HepG2 (cell line): ENCODE results near the gene FGF21. TPM values are rescaled to one million over a fixed set of nuclear protein-coding genes. Genes with fewer than 3 reads are reported as not detected.

Source experiments
- ATF5 ChIP-seq: sonication (generic); formaldehyde crosslinking; IDR thresholded peaks from 2 replicates; pipeline ENCODE4 v1.4.0; 2020; ENCODE audit warnings: mild to moderate bottlenecking, low read depth, missing genetic modification reagents
- CERS6 ChIP-seq: sonication (generic); formaldehyde crosslinking; IDR thresholded peaks from 2 replicates; pipeline ENCODE4 v1.5.0; 2020; ENCODE audit warnings: missing genetic modification reagents
- CSRNP2 ChIP-seq: sonication (generic); formaldehyde crosslinking; conservative IDR thresholded peaks from 2 replicates; pipeline ENCODE4 v1.8.0; 2022; ENCODE audit warnings: low read depth, missing genetic modification reagents
- FOXA1 ChIP-seq, 2 experiments: fragments of 450-650 bp in 1 of 2; sonication (generic) in 1 of 2; formaldehyde crosslinking in 1 of 2; IDR thresholded peaks; 2 replicates each; pipeline versions ENCODE4 v1.4.0 to v1.6.1; 2016 to 2020; ENCODE audit warnings: missing genetic modification reagents in 1 of 2
- HCFC1 ChIP-seq: fragments of 150-350 bp; IDR thresholded peaks from 2 replicates; pipeline ENCODE4 v1.6.1; 2014; ENCODE audit warnings: low read depth, low read length
- KDM5B ChIP-seq: sonication (generic); formaldehyde crosslinking; IDR thresholded peaks from 2 replicates; pipeline ENCODE4 v1.4.0; 2020; ENCODE audit warnings: missing genetic modification reagents, mild to moderate bottlenecking, borderline replicate concordance
- RBM39 ChIP-seq: fragments of 200-400 bp; formaldehyde crosslinking; IDR thresholded peaks from one replicate; pipeline ENCODE4 v1.6.1; 2018; ENCODE audit warnings: antibody characterized with exemption, mild to moderate bottlenecking, low read depth, low read length; ENCODE audit not compliant: poor library complexity, severe bottlenecking
- RELA ChIP-seq: sonication (generic); formaldehyde crosslinking; IDR thresholded peaks from 2 replicates; pipeline ENCODE4 v1.4.0; 2020; ENCODE audit warnings: missing genetic modification reagents
- TBL1XR1 ChIP-seq: fragments of 150-350 bp; IDR thresholded peaks from 2 replicates; pipeline ENCODE4 v1.6.1; 2014; ENCODE audit warnings: borderline replicate concordance, low read length; ENCODE audit not compliant: partially characterized antibody
- UBTF ChIP-seq: sonication (generic); formaldehyde crosslinking; IDR thresholded peaks from 2 replicates; pipeline ENCODE4 v1.4.0; 2020; ENCODE audit warnings: mild to moderate bottlenecking, missing genetic modification reagents
- ZC3H13 ChIP-seq: sonication (generic); formaldehyde crosslinking; IDR thresholded peaks from 2 replicates; pipeline ENCODE4 v1.8.1; 2023; ENCODE audit warnings: mild to moderate bottlenecking, missing genetic modification reagents, moderate library complexity
- ZNF10 ChIP-seq: sonication (generic); formaldehyde crosslinking; IDR thresholded peaks from 2 replicates; pipeline ENCODE4 v1.4.0; 2020; ENCODE audit warnings: mild to moderate bottlenecking, low read depth, missing genetic modification reagents, borderline replicate concordance
- ZNF292 ChIP-seq: sonication (generic); formaldehyde crosslinking; IDR thresholded peaks from 2 replicates; pipeline ENCODE4 v1.8.1; 2022; ENCODE audit warnings: mild to moderate bottlenecking, low read depth, missing genetic modification reagents, borderline replicate concordance
- ZNF296 ChIP-seq: sonication (generic); formaldehyde crosslinking; conservative IDR thresholded peaks from 2 replicates; pipeline ENCODE4 v1.5.0; 2020; ENCODE audit warnings: mild to moderate bottlenecking, missing genetic modification reagents
- ZNF430 ChIP-seq: sonication (generic); formaldehyde crosslinking; IDR thresholded peaks from 2 replicates; pipeline ENCODE4 v1.9.0; 2021; ENCODE audit warnings: mild to moderate bottlenecking, missing genetic modification reagents
- ZNF513 ChIP-seq: sonication (generic); formaldehyde crosslinking; conservative IDR thresholded peaks from 2 replicates; pipeline ENCODE4 v1.5.0; 2020; ENCODE audit warnings: missing genetic modification reagents
- ZNF576 ChIP-seq: sonication (generic); formaldehyde crosslinking; IDR thresholded peaks from 2 replicates; pipeline ENCODE4 v1.4.0; 2020; ENCODE audit warnings: mild to moderate bottlenecking, missing genetic modification reagents
- ZNF597 ChIP-seq: sonication (generic); formaldehyde crosslinking; IDR thresholded peaks from 2 replicates; pipeline ENCODE4 v1.5.0; 2020; ENCODE audit warnings: missing genetic modification reagents
- ZNF782 ChIP-seq: sonication (generic); formaldehyde crosslinking; IDR thresholded peaks from 2 replicates; pipeline ENCODE4 v1.4.0; 2020; ENCODE audit warnings: missing genetic modification reagents, mild to moderate bottlenecking, borderline replicate concordance
- polyA plus RNA-seq, 8 experiments: library from polyadenylated mRNA; depleted of rRNA in 3 of 8; stranded (reverse) in 7 of 8; unstranded in 1 of 8; fragments of >200 nt; fragmentation: Illumina TruSeq in 4 of 8; extraction: Trizol in 4 of 8; gene quantifications; 2 replicates each; pipeline versions ENCODE4 v1.2.1 to v1.2.3, GENCODE V29; 2011 to 2016; ENCODE audit warnings: low read depth in 4 of 8, missing spikeins in 1 of 8, mixed read lengths in 1 of 8; ENCODE audit not compliant: insufficient read depth in 1 of 8
- total RNA-seq, 5 experiments: library from RNA; depleted of rRNA; stranded (reverse); fragments of >200 nt; fragmentation: Illumina TruSeq; extraction: Trizol; gene quantifications; 2 replicates each; pipeline ENCODE4 v1.2.3, GENCODE V29; 2016; ENCODE audit warnings: low read depth in 1 of 5

The FGF21 gene
- total and polyA plus RNA-seq, 2 of the 13 experiments (the other 11 are each of a cell fraction or from before 2014, with no cell fraction given), result 0.17 TPM; not detected in 1

- no peak for TF ChIP-seq ZNF576
- no peak for TF ChIP-seq KDM5B (CRISPR knock-in tag)
- peak; percentile 33 for TF ChIP-seq RBM39
- TF ChIP-seq ZNF597 (CRISPR knock-in tag), result no peak
- TF ChIP-seq UBTF, result peak; percentile 4; the same call in 1 of the 2 replicates
- no peak for TF ChIP-seq FOXA1 (IDR thresholded peaks at IDR 0.05)
- TF ChIP-seq FOXA1 (CRISPR knock-in tag; IDR thresholded peaks at IDR 0.05), result peak; percentile 39; the same call in 1 of the 2 replicates
- TF ChIP-seq TBL1XR1, result peak; percentile 95
- no peak for TF ChIP-seq RELA (CRISPR knock-in tag)
- TF ChIP-seq ZNF513, result no peak
- no peak for TF ChIP-seq ZNF782 (CRISPR knock-in tag)
- TF ChIP-seq ZC3H13, result peak; percentile 72; the same call in 1 of the 2 replicates
- no peak for TF ChIP-seq ATF5 (CRISPR knock-in tag)
- TF ChIP-seq ZNF430 (CRISPR knock-in tag), result no peak
- TF ChIP-seq ZNF296, result no peak
- no peak for TF ChIP-seq ZNF10 (CRISPR knock-in tag)
- TF ChIP-seq HCFC1, result no peak
- no peak for TF ChIP-seq CERS6 (CRISPR knock-in tag)
- no peak for TF ChIP-seq CSRNP2
- no peak for TF ChIP-seq ZNF292 (CRISPR knock-in tag)
Observed at GRCh38 chr19:48718711-48719231, 36.6 kb upstream of the FGF21 start (continued).
